ENCODE measurements around the gene WSB1.

The WSB1 gene

GRCh38 chr17:27339836-27340550 lies 46.1 kb downstream of the WSB1 start:
- no peak for DNase-seq

DNA sequence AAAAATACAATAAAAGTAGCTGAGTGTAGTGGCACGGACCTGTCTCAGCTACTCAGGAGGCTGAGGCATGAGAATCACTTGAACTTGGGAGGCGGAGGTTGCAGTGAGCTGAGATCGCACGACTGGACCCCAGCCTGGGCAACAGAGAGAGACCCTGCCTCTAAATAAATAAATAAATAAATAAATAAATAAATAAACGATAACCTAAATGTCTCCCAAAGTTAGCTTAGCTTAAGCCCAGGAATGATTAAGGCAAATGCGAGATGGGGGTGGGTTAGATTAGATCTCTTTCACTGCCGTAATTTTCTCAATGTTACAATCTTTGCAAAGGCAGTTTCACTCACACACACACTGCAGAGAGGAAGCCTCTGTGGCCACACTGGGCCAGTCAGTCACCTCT lies 46.7 kb downstream of the WSB1 start:
- DNase-seq = no peak

GRCh38 chr17:27341041-27341471 lies 47.1 kb downstream of the WSB1 start:
- DNase-seq = no peak

- no peak for DNase-seq
Observed at GRCh38 chr17:27342059-27342458, 48.1 kb downstream of the WSB1 start.

GRCh38 chr17:27343294-27343693 lies 49.4 kb downstream of the WSB1 start:
- DNase-seq = no peak

- DNase-seq = no peak
Observed at GRCh38 chr17:27343977-27344607, 50.2 kb downstream of the WSB1 start.

- DNase-seq = no peak
Observed at GRCh38 chr17:27345141-27345904, 51.4 kb downstream of the WSB1 start.

- no peak for DNase-seq
Observed at GRCh38 chr17:27346228-27346899, 52.5 kb downstream of the WSB1 start.

DNA sequence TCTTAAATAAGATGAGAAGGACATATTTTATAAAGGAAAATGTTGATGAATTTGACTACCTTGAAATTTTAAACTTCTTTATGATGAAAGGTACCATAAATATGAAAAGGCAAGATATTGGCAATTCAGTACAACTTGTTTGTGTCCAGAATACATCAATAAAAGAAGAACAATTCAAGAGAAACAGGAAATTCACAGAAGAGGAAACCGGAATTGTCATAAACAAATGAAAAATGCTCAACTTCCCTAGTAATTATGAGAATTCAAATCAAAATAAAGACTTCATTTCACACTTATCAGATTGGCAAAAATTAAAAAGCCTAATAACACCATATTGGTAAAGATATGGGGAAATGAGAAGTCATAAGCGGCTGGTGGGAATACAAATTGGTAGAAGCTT lies 54.3 kb downstream of the WSB1 start:
- DNase-seq = no peak

- no peak for DNase-seq
Observed at GRCh38 chr17:27349540-27350021, 55.7 kb downstream of the WSB1 start.

DNA sequence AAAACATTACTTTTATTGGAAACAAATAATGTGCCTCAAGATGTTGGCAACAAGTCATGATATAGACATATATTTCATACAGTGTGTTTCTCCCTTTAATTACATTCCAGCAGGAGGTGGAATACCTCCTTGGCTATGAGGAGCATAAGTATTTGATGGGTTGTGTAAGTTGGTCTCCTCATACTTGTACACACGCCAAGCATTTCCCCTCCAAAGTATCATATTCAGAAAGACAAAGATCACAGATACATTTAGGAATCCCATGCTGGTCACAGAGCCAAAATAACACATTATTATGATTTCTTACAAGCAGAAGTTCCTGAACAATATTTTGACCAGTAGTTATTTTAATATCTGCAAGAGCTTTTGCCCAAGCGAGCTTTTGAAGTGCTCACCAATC lies 57.8 kb downstream of the WSB1 start:
- no peak for DNase-seq

DNA sequence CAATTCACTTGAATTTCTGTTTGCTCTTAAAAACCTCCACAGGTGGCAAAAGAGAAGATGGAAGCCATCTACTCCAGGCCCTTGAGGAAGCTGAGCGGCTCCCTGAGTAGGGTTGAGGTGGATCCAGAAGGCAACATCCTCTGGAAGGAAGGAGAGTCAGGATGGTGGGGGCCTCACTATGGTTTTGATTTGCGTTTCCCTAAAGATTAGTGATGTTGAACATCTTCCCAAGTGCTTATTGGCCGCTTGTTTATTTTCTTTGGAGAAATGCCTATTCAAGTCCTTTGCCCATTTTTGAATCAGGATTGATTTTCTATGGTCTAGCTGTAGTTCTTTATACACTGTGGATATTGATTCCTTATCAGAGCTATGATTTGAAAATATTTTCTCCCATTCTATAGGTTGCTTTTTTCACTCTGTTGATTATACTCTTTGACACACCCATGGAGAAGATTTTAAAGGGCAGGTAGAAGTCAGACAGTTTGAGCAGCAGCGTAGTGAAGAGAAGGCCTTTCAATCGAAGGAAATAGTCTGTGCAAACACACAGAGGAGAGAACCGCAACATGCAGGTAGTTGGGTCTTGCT lies 58.6 kb downstream of the WSB1 start:
- no peak for DNase-seq

DNA sequence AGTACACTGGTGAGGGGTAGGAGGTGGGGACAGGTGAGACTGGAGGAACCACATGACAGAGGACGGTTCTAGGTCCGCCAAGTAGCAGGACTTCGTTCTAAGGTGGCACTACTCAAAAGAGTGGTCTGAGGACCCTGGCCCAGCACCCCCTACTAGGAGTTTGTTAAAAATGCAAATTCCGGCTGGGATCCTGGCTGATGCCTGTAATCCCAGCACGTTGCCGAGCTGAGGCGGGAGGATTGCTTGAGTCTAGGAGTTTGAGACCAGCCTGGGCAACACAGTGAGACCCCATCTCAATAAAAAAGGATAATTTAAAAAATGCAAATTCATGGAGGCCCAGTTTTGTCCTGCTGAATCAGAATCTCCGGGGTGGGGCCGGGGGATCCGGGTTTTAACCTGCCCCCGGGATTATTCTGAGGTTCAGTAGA lies 59.1 kb downstream of the WSB1 start:
- no peak for DNase-seq

DNA sequence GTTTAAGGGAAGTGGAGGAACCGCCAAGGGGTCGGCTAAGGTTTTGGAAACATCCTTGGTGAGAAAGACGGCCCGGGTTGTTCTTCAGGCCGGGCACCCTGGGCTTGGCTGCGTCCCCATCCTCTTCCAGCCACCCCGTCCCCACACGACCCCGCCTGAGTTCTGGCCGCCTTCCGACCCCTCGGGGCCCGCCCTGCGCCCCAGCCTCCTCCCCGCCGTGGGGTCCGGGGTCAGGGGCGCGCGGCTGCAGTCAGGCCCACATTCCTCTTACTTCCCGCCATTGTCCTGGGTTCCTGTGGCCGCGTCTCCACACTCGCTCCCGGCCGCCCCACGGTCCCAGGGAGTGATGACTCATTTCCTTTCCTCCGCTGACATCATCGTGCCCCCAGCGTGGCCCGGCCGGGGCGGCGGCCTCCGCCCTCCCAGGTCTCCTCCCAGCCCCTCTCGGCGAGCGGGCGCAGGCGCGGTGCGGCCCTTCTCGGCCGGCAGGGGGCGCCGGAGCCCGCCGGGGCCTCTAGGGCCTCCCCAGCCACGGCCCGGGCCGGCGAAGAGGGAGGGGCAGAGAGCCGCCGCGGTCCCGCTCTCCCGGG lies 59.6 kb downstream of the WSB1 start:
- DNase-seq = peak; percentile 95

GRCh38 chr17:27354051-27354490 lies 60.2 kb downstream of the WSB1 start:
- no peak for DNase-seq

GRCh38 chr17:27354491-27355081 lies 60.7 kb downstream of the WSB1 start:
- DNase-seq = peak; percentile 62

- DNase-seq = no peak
Observed at GRCh38 chr17:27355419-27355818, 61.5 kb downstream of the WSB1 start.

DNA sequence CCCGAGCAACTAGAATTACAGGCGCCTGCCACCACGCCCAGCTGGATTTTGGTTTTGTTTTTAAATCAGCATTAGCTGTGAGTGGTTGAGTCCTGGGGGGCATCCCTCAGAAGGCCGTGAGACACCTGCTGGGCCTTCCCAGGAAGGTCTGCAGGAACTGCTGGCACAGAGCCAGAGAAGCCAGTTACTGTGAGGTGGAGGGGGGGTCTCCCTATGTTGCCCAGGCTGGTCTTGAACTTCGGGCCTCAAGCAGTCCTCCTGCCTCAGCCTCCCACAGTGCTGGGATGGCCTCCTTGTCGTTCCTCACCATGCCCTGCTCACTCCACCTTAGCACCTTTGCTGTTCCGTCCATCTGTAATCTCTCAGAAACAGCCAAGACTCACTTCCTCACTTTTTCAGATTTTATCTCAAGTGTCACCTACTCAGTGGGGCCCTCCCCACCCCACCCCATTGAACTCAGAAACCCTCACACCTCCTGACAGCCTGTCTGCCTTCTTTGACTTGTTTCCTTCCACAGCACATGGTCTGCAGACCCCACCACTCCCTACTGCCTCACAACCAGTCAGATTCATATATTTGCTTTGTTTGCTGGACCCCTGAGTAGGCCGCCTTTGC lies 62.3 kb downstream of the WSB1 start:
- no peak for DNase-seq

DNA sequence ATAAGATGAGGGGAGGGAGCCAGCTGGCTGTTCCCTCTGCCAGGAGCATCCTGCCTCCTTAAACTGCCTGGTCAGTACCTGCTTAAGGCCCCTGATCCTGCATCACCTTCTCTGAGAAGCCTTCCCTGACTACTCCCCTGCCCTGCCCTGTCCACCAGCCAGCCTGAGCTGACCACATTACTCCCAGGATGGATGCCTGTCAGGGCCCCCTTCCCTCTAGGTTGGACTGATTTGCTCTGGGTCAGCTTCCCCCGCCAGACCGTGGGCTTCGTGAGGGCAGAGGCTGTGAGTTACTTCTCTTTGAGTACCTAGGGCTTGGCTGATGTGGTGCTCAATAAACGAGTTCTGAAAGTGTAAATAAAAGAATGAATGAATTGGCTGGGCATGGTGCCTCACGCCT lies 63.3 kb downstream of the WSB1 start:
- no peak for DNase-seq

- no peak for DNase-seq
Observed at GRCh38 chr17:27360507-27360906, 66.6 kb downstream of the WSB1 start.

- no peak for DNase-seq
Observed at GRCh38 chr17:27361695-27362094, 67.8 kb downstream of the WSB1 start.

Data from RPMI8226 (cell line).